Psoas muscle (tissue), 8 donors: ENCODE data around the gene DUSP8. TPM values are rescaled to one million over a fixed set of nuclear protein-coding genes. Genes with fewer than 3 reads are reported as not detected.
"Not testable (repeated sequence)": the region's sequence is repeated elsewhere in the genome, so short reads cannot be mapped to it uniquely, and the experiment has no call there.

ENCODE experiments used
- ATAC-seq, 4 donors: fragments of 200-7000 bp; cut with Tn5 transposase; one replicate each; pipeline ENCODE4 v1.9.1; 2020; ENCODE audit warnings: moderate library complexity in 3 of 4, mild to moderate bottlenecking in 2 of 4
- DNase-seq, 2 donors: peaks; one replicate each; pipeline ENCODE4 v3.0.0-alpha.2; 2020
- H3K27ac ChIP-seq: fragments of 200-600 bp; one replicate; pipeline ENCODE4 v1.8.0; 2022
- H3K27me3 ChIP-seq, 3 donors: fragments of 200-600 bp in 1 of 3; one replicate each; pipeline versions ENCODE4 v1.6.1 to v1.8.0; 2013 to 2022; ENCODE audit warnings: low read length in 2 of 3, mild to moderate bottlenecking in 2 of 3, moderate library complexity in 1 of 3; ENCODE audit not compliant: insufficient read depth in 3 of 3
- H3K36me3 ChIP-seq, 2 donors: fragments of 200-600 bp in 1 of 2; one replicate each; pipeline versions ENCODE4 v1.6.1 to v1.8.0; 2013 to 2022; ENCODE audit warnings: low read depth in 1 of 2, mild to moderate bottlenecking in 1 of 2, moderate library complexity in 1 of 2; ENCODE audit not compliant: insufficient read depth in 1 of 2
- H3K4me1 ChIP-seq: fragments of 200-600 bp; one replicate; pipeline ENCODE4 v1.8.0; 2022
- H3K4me3 ChIP-seq: fragments of 200-600 bp; one replicate; pipeline ENCODE4 v1.8.0; 2022; ENCODE audit warnings: mild to moderate bottlenecking
- H3K9me3 ChIP-seq: fragments of 200-600 bp; one replicate; pipeline ENCODE4 v1.8.0; 2022
- WGBS, 3 donors: extraction: QIAGEN DNeasy Blood & Tissue Kit; methylation state at CpG; one replicate each; pipeline versions ENCODE4 v1.1.6 to v1.1.7; 2013; 5-methylcytosine and 5-hydroxymethylcytosine counted together
- intact Hi-C, 2 donors: fragments of 100-400 bp; cut with DNase I; formaldehyde crosslinking; loops; one replicate each; pipeline versions ENCODE4 v1.11.0 to v1.14.2; 2022
- polyA plus RNA-seq, 3 donors: library from polyadenylated mRNA; stranded (reverse); fragments of 200-250 nt; gene quantifications; one replicate each; pipeline ENCODE4 v1.2.3, GENCODE V29; 2013
- total RNA-seq, 4 donors: library from RNA; stranded (reverse); fragmentation: NEBNext Ultra II Directional in 2 of 4; extraction: Animal tissue kit (Norgen Biotek cat#: 25700) in 2 of 4; gene quantifications; one replicate each; pipeline versions ENCODE4 v1.2.1 to v1.2.4, GENCODE V29; 2021 to 2023
- TF ChIP-seq, protein P1 (sequence below): fragments of 200-600 bp; IDR thresholded peaks from one replicate; pipeline ENCODE4 v1.8.0; 2022; ENCODE audit warnings: antibody characterized with exemption
- donor health status: healthy with polysubstance abuse.
- donor health status: DM: no; HTN: no; CAD: no; lungs with moderate emphysema.
- donor health status: Bipolar disorder and iron deficiency.
- donor health status: healthy.
- donor health status: DM: yes; HTN: yes; CAD: no.
- donor health status: DM: no; HTN: no; CAD: no.
- donor health status: DM: no; HTN: no; CAD: no.
- donor health status: DM: yes; HTN: yes; CAD: no.

Gene DUSP8
- total and polyA plus RNA-seq, 7 donors: 1.0 to 15.2 (median 9.9) TPM

- Histone ChIP-seq H3K27ac (no peak overlapping the region), H3K4me3 (no peak overlapping the region), H3K36me3 (no peaks in the 10 kb centered on the region), H3K4me1 (no peaks in the 10 kb centered on the region), H3K9me3 (no peaks in the 10 kb centered on the region), H3K27me3 (peaks cover 0 to 19% (median 0%) of the 10 kb centered on the region in 3 donors)
- TF ChIP-seq, protein P1, sequence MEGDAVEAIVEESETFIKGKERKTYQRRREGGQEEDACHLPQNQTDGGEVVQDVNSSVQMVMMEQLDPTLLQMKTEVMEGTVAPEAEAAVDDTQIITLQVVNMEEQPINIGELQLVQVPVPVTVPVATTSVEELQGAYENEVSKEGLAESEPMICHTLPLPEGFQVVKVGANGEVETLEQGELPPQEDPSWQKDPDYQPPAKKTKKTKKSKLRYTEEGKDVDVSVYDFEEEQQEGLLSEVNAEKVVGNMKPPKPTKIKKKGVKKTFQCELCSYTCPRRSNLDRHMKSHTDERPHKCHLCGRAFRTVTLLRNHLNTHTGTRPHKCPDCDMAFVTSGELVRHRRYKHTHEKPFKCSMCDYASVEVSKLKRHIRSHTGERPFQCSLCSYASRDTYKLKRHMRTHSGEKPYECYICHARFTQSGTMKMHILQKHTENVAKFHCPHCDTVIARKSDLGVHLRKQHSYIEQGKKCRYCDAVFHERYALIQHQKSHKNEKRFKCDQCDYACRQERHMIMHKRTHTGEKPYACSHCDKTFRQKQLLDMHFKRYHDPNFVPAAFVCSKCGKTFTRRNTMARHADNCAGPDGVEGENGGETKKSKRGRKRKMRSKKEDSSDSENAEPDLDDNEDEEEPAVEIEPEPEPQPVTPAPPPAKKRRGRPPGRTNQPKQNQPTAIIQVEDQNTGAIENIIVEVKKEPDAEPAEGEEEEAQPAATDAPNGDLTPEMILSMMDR: no peak
- ATAC-seq: no peak
- DNase-seq: no peak
- 69 to 74% (median 72%) methylated on average over 6 of the region's 6 CpGs for WGBS, 3 donors
- intact Hi-C loops: no loop called here
Observed at GRCh38 chr11:1598816-1599215, 26.7 kb upstream of the DUSP8 start.

DNA sequence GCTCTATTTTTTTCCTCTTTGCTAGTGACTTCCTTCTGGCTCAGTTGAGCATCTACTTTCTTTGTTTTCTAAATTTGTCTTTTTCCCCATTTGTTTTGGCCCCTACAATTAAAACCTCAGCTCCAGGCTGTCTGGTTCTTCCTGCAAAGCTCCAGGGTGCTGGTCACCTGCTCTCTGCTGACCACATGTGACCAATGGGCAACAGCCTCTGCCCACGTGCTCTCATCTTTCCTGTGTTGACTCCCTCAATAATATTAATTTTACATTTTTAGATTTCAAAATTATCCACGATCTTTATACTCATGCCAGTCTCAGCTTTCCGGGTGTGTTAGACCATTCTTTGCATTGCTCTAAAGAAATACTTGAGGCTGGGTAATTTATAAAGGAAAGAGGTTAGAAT lies 26.3 kb upstream of the DUSP8 start:
- H3K4me3 ChIP-seq: not testable (repeated sequence)
- WGBS, 3 donors: 71 to 76% (median 76%) methylated on average over 3 of the region's 3 CpGs

GRCh38 chr11:1597994-1598380 lies 25.9 kb upstream of the DUSP8 start, which contains the start of gene KRTAP5-2:
Gene KRTAP5-2, minus strand, starts transcription at chr11:1598294. Its CDS starts 44 bp downstream, at chr11:1598250.
- H3K9me3 ChIP-seq: no peaks in the 10 kb centered on the region
- intact Hi-C loops: no loop called here
- H3K27ac ChIP-seq: no peak within 1 kb of the TSS
- peaks cover 0 to 19% (median 0%) of the 10 kb centered on the region in 3 donors for H3K27me3 ChIP-seq
- no peaks in the 10 kb centered on the region for H3K36me3 ChIP-seq
- no peak within 1 kb of the TSS for H3K4me3 ChIP-seq
- WGBS, 3 donors: 52 to 72% (median 55%) methylated on average over 4 of the region's 4 CpGs
- no peak for DNase-seq
- ATAC-seq: no peak
- TF ChIP-seq, protein P1: no peak
- no peaks in the 10 kb centered on the region for H3K4me1 ChIP-seq

More for the DNA sequence above, 26.3 kb upstream of the DUSP8 start:
- intact Hi-C loops, H3K9me3 ChIP-seq, H3K36me3 ChIP-seq, DNase-seq, H3K4me1 ChIP-seq, H3K27ac ChIP-seq, ATAC-seq: not testable (repeated sequence)
- peaks cover 0 to 19% (median 0%) of the 10 kb centered on the region in 3 donors for H3K27me3 ChIP-seq

GRCh38 chr11:1597331-1597993 lies 25.4 kb upstream of the DUSP8 start:
- Histone ChIP-seq H3K4me3 (no peak overlapping the region), H3K27me3 (peaks cover 0 to 19% (median 0%) of the 10 kb centered on the region in 3 donors), H3K36me3 (no peaks in the 10 kb centered on the region), H3K9me3 (no peaks in the 10 kb centered on the region), H3K4me1 (no peaks in the 10 kb centered on the region), H3K27ac (no peak overlapping the region)
- intact Hi-C loops: no loop called here
- no peak for ATAC-seq
- TF ChIP-seq, protein P1: no peak
- 61 to 75% (median 75%) methylated on average over 10 of the region's 10 CpGs for WGBS, 3 donors
- DNase-seq: no peak

- H3K36me3 ChIP-seq, H3K4me1 ChIP-seq, H3K9me3 ChIP-seq, H3K27ac ChIP-seq, intact Hi-C loops, H3K4me3 ChIP-seq, DNase-seq: not testable (repeated sequence)
- WGBS, 3 donors: 62 to 76% (median 69%) methylated on average over 19 of the region's 19 CpGs
- ATAC-seq: peak in 2 of 4 donors; percentile 27
- peaks cover 0 to 12% (median 0%) of the 10 kb centered on the region in 3 donors for H3K27me3 ChIP-seq
Observed at GRCh38 chr11:1596576-1597121, 24.6 kb upstream of the DUSP8 start.

GRCh38 chr11:1595994-1596575 lies 24.0 kb upstream of the DUSP8 start:
- peak in 1 of 4 donors; percentile 16 for ATAC-seq
- H3K36me3 ChIP-seq, DNase-seq, H3K4me1 ChIP-seq, H3K4me3 ChIP-seq, H3K9me3 ChIP-seq, intact Hi-C loops, H3K27me3 ChIP-seq, H3K27ac ChIP-seq: not testable (repeated sequence)
- 51 to 63% (median 54%) methylated on average over 11 of the region's 11 CpGs for WGBS, 3 donors
